Right renal pelvis (tissue), 4 donors: Measurements from ENCODE around the gene ACTN1. TPM values are rescaled to one million over a fixed set of nuclear protein-coding genes. Genes with fewer than 3 reads are reported as not detected.

Source experiments
- DNase-seq, 4 donors: peaks; one replicate each; pipeline ENCODE4 v3.0.0-alpha.2; 2013; ENCODE audit warnings: low read depth in 4 of 4, low spot score in 3 of 4, missing footprints in 1 of 4
- polyA plus RNA-seq, 4 donors: library from polyadenylated mRNA; unstranded; fragments of 120-200 nt; gene quantifications; one replicate each; pipeline ENCODE4 v1.2.1, GENCODE V29; 2013; ENCODE audit not compliant: insufficient read length in 4 of 4

Gene ACTN1
- polyA plus RNA-seq, 4 donors, result 70.4 to 85.1 (median 71.2) TPM

GRCh38 chr14:68970736-68971135, 8.4 kb downstream of the ACTN1 start:
- no peak for DNase-seq

- no peak for DNase-seq
These were observed 9.0 kb downstream of the ACTN1 start for GRCh38 chr14:68970038-68970612.

GRCh38 chr14:68969278-68970033, 9.6 kb downstream of the ACTN1 start:
- no peak for DNase-seq

GRCh38 chr14:68968721-68969120, 10.4 kb downstream of the ACTN1 start:
- no peak for DNase-seq

GRCh38 chr14:68968051-68968450, 11.1 kb downstream of the ACTN1 start:
- DNase-seq, result no peak

GRCh38 chr14:68967459-68967940, 11.6 kb downstream of the ACTN1 start:
- no peak for DNase-seq

- no peak for DNase-seq
These were observed 12.2 kb downstream of the ACTN1 start for GRCh38 chr14:68966872-68967301.

GRCh38 chr14:68965261-68965761, 13.8 kb downstream of the ACTN1 start:
- no peak for DNase-seq

GRCh38 chr14:68964300-68965093, 14.6 kb downstream of the ACTN1 start:
- DNase-seq, result no peak

- no peak for DNase-seq
These were observed 16.4 kb downstream of the ACTN1 start for GRCh38 chr14:68962681-68963080.

GRCh38 chr14:68961781-68962584, 17.1 kb downstream of the ACTN1 start:
- no peak for DNase-seq

GRCh38 chr14:68961361-68961760, 17.7 kb downstream of the ACTN1 start:
- no peak for DNase-seq

- no peak for DNase-seq
These were observed 19.0 kb downstream of the ACTN1 start for GRCh38 chr14:68960123-68960522.

GRCh38 chr14:68959035-68959434, 20.1 kb downstream of the ACTN1 start:
- DNase-seq, result no peak

GRCh38 chr14:68958553-68958952, 20.5 kb downstream of the ACTN1 start:
- no peak for DNase-seq

- DNase-seq, result no peak
These were observed 21.3 kb downstream of the ACTN1 start for GRCh38 chr14:68957775-68958174.

GRCh38 chr14:68956724-68957123, 22.4 kb downstream of the ACTN1 start:
- DNase-seq, result no peak

GRCh38 chr14:68955851-68956179, 23.3 kb downstream of the ACTN1 start:
- no peak for DNase-seq

- no peak for DNase-seq
These were observed 23.8 kb downstream of the ACTN1 start for GRCh38 chr14:68955164-68955850.

GRCh38 chr14:68953196-68953555, 25.9 kb downstream of the ACTN1 start:
- no peak for DNase-seq
